GM21528 (cell line): Measurements from ENCODE around the gene BUD23.
A peak's percentile ranks its signal among the peaks of the same experiment; 100 is the strongest.
"Not testable (repeated sequence)": the region's sequence is repeated elsewhere in the genome, so short reads cannot be mapped to it uniquely, and the experiment has no call there.

Source experiments
- ATAC-seq: cut with Tn5 transposase; IDR thresholded peaks from one replicate; pipeline ENCODE4 v1.9.1; 2021; ENCODE audit warnings: mild to moderate bottlenecking, moderate library complexity; ENCODE audit not compliant: unreplicated experiment, low FRiP score

The BUD23 gene

GRCh38 chr7:73683056-73683787 lies at the start of gene BUD23, which contains the start of gene DNAJC30:
BUD23 (plus strand) TSS chr7:73683597; CDS start chr7:73683626, 29 bp downstream.
DNAJC30 (minus strand) TSS chr7:73683453; CDS start chr7:73683423, 30 bp downstream.
- peak; percentile 86 for ATAC-seq

DNA sequence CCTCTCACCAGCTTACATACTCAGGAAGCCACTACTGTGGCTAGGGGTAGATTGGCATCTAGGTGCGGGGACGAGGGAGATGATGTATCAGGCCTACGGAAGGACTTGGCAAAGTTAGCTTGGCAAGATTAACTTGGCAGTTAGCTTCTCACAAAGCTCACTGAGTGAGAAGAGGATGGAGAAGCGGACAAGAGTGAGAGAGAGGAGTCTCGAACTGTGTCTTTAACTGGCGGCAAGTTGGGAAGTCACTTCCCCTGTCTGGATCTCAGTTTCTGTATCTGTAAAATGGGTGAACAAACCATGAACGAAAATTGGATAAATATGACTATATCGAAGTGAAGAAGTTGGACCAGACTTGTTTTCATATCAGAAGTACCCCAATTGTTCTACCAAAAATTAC lies 49.6 kb upstream of the BUD23 start:
- ATAC-seq, result no peak

- no peak for ATAC-seq
These were observed 47.8 kb upstream of the BUD23 start for GRCh38 chr7:73635428-73636200.

DNA sequence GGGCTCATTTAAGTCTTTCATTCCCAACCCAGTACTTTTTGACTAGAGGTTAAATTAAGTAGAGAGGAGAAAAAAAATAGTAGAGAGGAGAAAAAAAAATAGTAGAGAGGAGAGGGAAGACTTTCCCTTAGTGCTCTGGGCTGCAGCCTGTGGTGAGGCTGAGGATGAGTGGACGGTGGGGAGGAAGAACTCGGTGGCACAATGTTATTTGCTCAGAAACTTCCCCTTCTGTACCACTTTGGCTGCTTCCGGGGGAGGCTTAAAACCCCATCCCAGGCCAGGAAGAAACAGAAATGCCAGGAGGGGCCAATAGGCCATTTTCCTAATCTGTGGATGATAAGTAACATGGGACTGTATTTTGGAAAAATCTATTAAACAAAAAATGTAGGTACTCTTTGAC lies 44.5 kb upstream of the BUD23 start:
- ATAC-seq, result no peak

- ATAC-seq, result no peak
These were observed 40.6 kb upstream of the BUD23 start for GRCh38 chr7:73642834-73643233.

DNA sequence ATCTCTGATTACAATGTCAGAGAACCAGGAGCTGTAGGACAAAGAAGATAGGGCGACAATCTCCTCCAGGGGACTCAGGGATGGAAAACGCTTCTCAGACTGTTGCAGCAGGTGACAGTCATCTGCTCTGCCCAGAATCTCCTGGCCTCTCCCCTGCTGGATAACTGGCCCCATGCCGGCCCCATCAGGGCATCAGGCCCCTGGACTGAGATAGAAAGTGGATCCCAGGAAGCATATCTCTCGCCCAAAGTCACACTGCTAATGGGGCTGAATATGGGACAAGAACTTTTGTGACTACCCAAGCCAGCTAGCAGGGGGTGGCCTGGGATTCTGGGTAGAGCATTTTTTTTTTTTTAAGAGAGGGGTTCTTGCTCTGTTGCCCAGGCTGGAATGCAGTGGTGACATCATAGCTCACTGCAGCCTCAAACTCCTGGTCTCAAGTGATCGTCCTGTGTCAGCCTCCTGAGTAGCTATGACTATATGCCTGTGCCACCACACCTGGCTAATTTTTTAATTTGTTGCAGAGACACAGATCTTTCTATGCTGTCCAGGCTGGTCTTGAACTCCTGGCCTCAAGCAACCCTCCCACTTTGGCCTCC lies 38.6 kb upstream of the BUD23 start:
- ATAC-seq, result no peak

- ATAC-seq, result no peak
These were observed 37.7 kb upstream of the BUD23 start for GRCh38 chr7:73645643-73646174.

DNA sequence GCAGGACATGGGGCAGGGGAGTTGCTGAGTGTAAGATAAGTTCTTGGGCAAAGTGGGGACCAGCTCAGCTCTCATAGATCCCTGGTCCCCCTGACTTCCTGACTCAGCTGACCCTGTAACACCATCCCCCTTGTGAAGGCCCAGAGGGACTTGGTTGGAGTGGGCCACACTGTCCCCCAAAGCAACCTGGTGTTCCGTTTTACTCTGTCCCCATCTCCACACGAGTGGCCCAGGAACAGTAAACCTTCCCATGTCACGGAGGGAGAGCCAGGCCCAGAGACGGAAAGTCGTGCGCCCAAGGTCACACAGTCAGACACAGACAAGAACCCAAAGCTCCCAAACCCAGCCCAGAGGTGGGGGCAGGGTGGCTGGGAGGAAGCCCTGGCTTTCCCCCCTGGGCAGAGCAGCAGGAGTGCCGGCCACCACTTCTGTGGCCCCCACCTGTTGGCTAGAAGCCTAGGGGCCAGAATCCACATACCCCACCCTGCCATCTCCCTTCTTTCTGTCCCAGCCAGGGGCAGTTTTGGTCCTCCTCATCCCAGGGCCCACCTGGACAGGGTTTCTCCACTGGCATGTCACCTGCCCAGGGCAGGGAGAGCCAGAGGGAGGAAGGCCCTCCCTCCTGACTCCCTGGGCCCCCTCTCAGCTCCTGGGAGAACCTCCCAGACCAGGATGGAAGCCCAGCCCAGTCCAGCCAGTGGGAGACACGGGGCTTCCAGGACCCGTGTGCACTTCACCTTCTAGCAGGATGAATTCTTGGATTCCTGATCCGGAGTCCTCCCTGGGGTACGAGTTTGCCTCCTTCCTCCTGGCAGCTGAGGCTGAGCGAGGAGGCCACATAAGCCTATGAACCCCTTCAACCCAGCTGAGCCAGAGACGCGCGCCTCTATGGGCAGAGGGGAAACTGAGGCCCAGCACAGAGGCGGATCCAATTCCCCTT lies 36.3 kb upstream of the BUD23 start:
- ATAC-seq, result no peak

DNA sequence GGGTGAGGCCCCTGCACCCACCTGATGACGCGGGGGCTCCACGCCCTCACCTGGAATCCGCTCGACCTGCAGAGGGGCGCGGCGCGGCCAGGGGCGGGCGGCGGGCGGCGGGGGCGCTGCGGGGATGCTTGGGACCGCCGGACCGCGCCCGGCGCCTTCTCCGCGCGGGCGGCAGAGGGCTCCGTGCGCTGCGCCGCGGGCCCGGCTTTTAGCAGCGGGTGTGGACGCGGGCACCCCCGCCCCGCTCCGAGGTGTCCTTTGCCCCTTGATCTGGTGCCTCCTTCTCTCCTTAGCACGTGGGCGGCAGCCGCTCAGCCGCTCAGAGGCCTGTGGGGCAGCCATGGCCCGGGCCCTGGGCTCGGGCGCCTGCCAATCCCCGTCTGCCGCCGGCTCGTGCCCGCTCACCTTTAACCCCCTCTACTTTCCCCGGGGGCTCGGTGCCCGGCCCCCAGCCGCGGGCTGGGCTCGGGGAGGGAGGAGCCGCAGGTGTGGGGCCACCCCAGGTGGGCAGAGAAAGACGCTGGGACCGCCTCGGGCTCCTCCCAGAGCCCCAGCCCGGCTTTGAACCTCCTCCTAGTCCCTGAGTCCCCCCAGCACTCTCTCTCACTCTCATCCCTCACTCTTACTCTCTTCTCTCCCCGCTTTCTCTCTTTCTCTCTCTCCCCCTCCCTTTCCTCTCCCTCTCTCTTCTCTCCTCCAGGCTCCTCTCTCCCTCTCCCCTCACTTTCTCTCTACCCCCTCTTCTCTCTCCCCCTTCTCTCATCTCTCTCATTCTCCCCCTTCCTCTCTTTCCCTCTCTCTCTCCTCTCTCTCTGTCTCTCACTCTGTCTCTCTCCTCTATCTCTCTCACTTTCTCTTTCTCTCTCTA lies 35.4 kb upstream of the BUD23 start:
- ATAC-seq, result no peak

GRCh38 chr7:73648593-73649332 lies 34.6 kb upstream of the BUD23 start:
- ATAC-seq, result no peak

DNA sequence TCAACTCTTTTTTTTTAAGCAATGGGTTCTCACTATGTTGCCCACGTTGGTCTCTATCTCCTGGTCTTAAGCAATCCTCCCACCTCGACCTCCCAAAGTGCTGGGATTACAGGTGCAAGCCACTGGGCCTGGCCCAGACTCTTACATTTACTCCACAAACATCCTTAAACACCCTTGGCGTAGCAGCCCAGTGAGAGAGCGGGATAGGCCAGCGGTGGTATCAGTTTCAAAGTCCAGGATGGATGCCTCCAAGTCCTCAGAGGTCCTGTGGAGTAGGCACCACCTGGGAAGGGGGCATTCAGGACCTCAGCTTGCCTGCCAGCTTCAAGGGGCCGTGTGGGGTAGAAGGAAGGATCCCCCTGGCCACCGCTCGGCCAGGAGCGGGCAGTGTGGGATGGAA lies 33.8 kb upstream of the BUD23 start:
- no peak for ATAC-seq

GRCh38 chr7:73650524-73650923 lies 32.9 kb upstream of the BUD23 start:
- no peak for ATAC-seq

GRCh38 chr7:73652541-73652949 lies 30.9 kb upstream of the BUD23 start:
- ATAC-seq, result no peak

DNA sequence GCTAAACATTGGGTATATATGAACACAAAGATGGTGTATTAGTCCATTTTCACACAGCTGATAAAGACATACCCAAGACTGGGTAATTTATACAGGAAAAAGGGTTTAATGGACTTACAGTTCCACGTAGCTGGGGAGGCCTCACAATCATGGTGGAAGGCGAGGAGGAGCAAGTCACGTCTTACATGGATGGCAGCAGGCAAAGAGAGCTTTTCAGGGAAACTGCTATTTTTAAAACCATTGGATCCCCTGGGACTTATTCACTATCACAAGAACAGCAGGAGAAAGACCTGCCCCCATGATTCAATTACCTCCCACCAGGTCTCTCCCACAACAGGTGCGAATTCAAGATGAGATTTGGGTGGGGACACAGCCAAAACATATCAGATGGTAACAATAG lies 28.1 kb upstream of the BUD23 start:
- not testable (repeated sequence) for ATAC-seq

DNA sequence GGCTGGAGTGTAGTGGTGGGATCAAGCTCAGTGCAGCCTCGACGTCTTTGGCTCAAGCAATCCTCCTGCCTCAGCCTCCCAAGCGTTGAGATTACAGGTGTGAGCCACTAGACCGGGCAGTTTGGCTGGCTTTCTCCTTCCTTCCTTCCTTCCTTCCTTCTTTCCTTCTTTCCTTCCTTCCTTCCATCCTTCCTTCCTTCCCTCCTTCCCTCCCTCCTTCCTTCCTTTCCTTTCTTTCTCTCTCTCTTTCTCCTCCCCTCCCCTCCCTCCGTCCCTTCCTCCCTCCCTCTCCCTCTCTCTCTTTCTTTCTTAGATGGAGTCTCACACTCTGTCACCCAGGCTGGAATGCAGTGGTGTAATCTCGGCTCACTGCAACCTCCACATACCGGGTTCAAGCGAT lies 23.4 kb upstream of the BUD23 start:
- ATAC-seq, result no peak

- not testable (repeated sequence) for ATAC-seq
These were observed 22.8 kb upstream of the BUD23 start for GRCh38 chr7:73660594-73660993.

- no peak for ATAC-seq
These were observed 20.4 kb upstream of the BUD23 start for GRCh38 chr7:73663033-73663432.

GRCh38 chr7:73667344-73668102 lies 15.9 kb upstream of the BUD23 start, which contains the start of gene VPS37D:
VPS37D (plus strand) TSS chr7:73667831; CDS start chr7:73667959, 128 bp downstream.
- ATAC-seq, result peak; percentile 90
